Measurements from ENCODE around the gene EIF5B.

The EIF5B gene

GRCh38 chr2:99404039-99404796 lies 67.0 kb downstream of the EIF5B start:
- Histone ChIP-seq H3K4me3 (ENCODE audit: low read depth in 1 of 2, low read length in 1 of 2) (no peak overlapping the region), H3K27me3 (no peaks in the 10 kb centered on the region), H3K36me3 (peaks cover 97% of the 10 kb centered on the region), H3K9me3 (no peaks in the 10 kb centered on the region), H3K4me1 (ENCODE audit: control insufficient read depth in 1 of 2, insufficient read depth in 1 of 2, low read depth in 1 of 2, low read length in 1 of 2) (no peaks in the 10 kb centered on the region), H3K27ac (no peak overlapping the region)
- no peak for TF ChIP-seq CTCF (IDR thresholded peaks at IDR 0.05)

DNA sequence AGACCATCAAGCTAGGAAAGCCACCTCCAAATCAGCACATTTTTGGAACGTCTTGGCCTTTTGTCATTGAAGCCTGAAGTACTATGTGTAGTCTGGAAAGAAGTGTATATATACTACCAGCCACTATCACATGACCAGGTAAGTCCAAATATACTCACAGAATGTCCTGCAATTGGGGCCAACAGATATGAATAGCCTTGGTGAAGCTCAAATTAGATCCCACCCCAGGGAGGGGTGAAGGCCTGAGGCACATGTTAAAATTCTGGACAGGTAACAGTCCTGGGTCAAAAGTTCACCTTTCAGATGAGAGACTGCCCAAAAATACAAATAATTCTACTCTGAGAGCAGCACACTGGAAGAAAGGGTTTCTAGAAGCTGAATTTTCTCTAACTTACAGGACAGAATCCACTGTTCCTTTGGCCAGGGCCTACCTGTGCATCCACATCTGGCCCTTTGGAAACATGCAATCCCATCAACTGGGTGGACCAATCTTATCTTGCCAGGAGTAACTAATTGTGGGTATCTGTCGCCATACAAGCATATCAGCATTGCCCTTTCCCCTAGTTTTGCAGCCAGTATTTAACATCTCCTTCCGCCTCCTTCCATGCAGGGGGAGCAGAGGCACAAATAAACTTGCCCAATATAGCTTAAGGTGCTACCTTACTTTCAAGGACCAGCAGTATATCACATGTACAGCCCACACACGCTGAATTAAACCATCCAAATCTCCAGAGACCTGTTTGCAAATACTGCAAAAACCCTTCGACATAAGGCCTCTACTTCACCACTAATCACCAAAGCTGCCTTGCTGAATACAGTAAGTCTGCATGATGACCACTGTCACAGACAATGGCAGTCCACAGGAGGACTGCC lies 67.8 kb downstream of the EIF5B start:
- Histone ChIP-seq H3K36me3 (peaks cover 97% of the 10 kb centered on the region), H3K4me3 (ENCODE audit: low read depth in 1 of 2, low read length in 1 of 2) (no peak overlapping the region), H3K27me3 (no peaks in the 10 kb centered on the region), H3K4me1 (ENCODE audit: control insufficient read depth in 1 of 2, insufficient read depth in 1 of 2, low read depth in 1 of 2, low read length in 1 of 2) (no peaks in the 10 kb centered on the region), H3K9me3 (no peaks in the 10 kb centered on the region), H3K27ac (no peak overlapping the region)
- no peak for TF ChIP-seq CTCF (IDR thresholded peaks at IDR 0.05)

GRCh38 chr2:99406137-99406536 lies 68.9 kb downstream of the EIF5B start:
- Histone ChIP-seq H3K36me3 (peaks cover 97% of the 10 kb centered on the region), H3K4me1 (ENCODE audit: control insufficient read depth in 1 of 2, insufficient read depth in 1 of 2, low read depth in 1 of 2, low read length in 1 of 2) (no peaks in the 10 kb centered on the region), H3K27ac (no peak overlapping the region), H3K4me3 (ENCODE audit: low read depth in 1 of 2, low read length in 1 of 2) (no peak overlapping the region), H3K27me3 (no peaks in the 10 kb centered on the region), H3K9me3 (no peaks in the 10 kb centered on the region)
- no peak for TF ChIP-seq CTCF (IDR thresholded peaks at IDR 0.05)

DNA sequence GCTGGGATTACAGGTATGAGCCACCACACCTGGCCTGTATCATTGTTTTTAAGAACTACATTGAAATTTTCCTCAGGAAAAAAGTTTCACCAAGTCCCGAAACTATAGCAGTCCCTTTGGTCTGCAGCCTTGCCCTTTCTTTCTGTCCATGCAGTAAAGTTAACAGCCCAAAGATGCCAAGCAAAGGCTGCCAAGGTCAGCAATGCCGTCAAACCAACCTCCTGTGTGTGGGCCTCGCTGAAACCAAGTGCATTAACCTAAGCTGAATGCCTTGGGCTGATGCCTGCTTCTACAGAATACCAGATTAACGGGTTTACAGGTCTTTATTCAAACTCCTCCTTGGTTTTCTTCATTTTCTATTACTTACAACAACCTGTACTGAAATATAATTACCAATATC lies 73.1 kb downstream of the EIF5B start:
- H3K4me1 ChIP-seq (ENCODE audit: control insufficient read depth in 1 of 2, insufficient read depth in 1 of 2, low read depth in 1 of 2, low read length in 1 of 2) = no peaks in the 10 kb centered on the region
- peaks cover 85% of the 10 kb centered on the region for H3K36me3 ChIP-seq
- H3K4me3 ChIP-seq (ENCODE audit: low read depth in 1 of 2, low read length in 1 of 2) = no peak overlapping the region
- H3K27me3 ChIP-seq = no peaks in the 10 kb centered on the region
- H3K9me3 ChIP-seq = no peaks in the 10 kb centered on the region
- no peak overlapping the region for H3K27ac ChIP-seq
- TF ChIP-seq CTCF (IDR thresholded peaks at IDR 0.05) = no peak

- no peaks in the 10 kb centered on the region for H3K4me1 ChIP-seq (ENCODE audit: control insufficient read depth in 1 of 2, insufficient read depth in 1 of 2, low read depth in 1 of 2, low read length in 1 of 2)
- H3K4me3 ChIP-seq (ENCODE audit: low read depth in 1 of 2, low read length in 1 of 2) = no peak overlapping the region
- no peaks in the 10 kb centered on the region for H3K9me3 ChIP-seq
- H3K27me3 ChIP-seq = no peaks in the 10 kb centered on the region
- TF ChIP-seq CTCF (IDR thresholded peaks at IDR 0.05) = no peak
- H3K27ac ChIP-seq = no peak overlapping the region
- H3K36me3 ChIP-seq = peaks cover 81% of the 10 kb centered on the region
Observed at GRCh38 chr2:99414566-99414965, 77.4 kb downstream of the EIF5B start.

All from neutrophil (primary cell).